Mononuclear cell (primary cell): ENCODE results near the gene HOXD12. TPM values are rescaled to one million over a fixed set of nuclear protein-coding genes. Genes with fewer than 3 reads are reported as not detected.

Experiments
- H3K27me3 ChIP-seq: 2 replicates; pipeline ENCODE4 v1.6.0; 2011; ENCODE audit warnings: low read length, control low read depth; ENCODE audit not compliant: insufficient read depth
- H3K4me1 ChIP-seq: 2 replicates; pipeline ENCODE4 v1.5.1; 2011; ENCODE audit warnings: mild to moderate bottlenecking, low read length, control low read depth; ENCODE audit not compliant: insufficient read depth
- H3K4me3 ChIP-seq: 2 replicates; pipeline ENCODE4 v1.5.1; 2011; ENCODE audit warnings: mild to moderate bottlenecking, low read length, moderate library complexity
- H3K9me3 ChIP-seq: 2 replicates; pipeline ENCODE4 v1.5.1; 2011; ENCODE audit warnings: low read depth, mild to moderate bottlenecking, control low read depth, low read length
- total RNA-seq: library from RNA; depleted of rRNA; stranded (reverse); fragments of >200 nt; gene quantifications from one replicate; pipeline ENCODE4 v1.2.3, GENCODE V29; 2012

The HOXD12 gene
- total RNA-seq, 1 donor = not detected

DNA sequence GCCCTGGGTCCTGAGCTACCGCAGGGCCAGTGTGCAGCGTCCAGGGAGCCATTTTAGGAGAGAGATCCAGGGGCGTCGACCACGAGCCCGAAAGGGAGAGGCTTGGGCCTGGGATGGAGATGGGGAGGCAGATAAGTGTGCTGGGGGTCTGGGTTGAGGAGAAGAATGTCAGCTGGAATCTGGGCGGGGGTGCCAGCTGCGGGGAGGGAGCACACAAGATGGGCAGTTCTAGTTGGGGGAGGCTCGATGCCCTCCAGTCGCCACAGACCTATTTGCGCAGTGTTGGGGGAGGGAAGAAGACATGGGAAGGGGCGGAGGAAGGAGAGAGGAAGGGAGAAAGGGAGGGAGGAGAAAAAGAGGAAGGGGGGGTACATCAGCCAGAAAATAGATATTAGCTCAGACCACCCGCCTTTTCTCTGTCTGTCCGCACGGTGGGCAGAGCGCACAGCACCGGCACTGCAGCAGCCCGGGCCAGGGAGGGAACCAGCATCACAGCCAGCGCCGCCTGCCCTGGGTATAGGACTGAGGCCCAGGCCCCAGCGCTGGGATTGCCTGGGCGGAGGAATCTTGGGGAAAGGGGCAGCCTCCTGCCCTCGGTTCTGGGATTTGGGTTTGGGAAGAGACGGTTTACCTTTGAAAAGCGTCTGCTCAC, 5.6 kb downstream of the HOXD12 start:
- Histone ChIP-seq H3K4me3 (no peak overlapping the region), H3K4me1 (peaks cover 6% of the 10 kb centered on the region), H3K27me3 (peaks cover 88% of the 10 kb centered on the region), H3K9me3 (no peaks in the 10 kb centered on the region)

DNA sequence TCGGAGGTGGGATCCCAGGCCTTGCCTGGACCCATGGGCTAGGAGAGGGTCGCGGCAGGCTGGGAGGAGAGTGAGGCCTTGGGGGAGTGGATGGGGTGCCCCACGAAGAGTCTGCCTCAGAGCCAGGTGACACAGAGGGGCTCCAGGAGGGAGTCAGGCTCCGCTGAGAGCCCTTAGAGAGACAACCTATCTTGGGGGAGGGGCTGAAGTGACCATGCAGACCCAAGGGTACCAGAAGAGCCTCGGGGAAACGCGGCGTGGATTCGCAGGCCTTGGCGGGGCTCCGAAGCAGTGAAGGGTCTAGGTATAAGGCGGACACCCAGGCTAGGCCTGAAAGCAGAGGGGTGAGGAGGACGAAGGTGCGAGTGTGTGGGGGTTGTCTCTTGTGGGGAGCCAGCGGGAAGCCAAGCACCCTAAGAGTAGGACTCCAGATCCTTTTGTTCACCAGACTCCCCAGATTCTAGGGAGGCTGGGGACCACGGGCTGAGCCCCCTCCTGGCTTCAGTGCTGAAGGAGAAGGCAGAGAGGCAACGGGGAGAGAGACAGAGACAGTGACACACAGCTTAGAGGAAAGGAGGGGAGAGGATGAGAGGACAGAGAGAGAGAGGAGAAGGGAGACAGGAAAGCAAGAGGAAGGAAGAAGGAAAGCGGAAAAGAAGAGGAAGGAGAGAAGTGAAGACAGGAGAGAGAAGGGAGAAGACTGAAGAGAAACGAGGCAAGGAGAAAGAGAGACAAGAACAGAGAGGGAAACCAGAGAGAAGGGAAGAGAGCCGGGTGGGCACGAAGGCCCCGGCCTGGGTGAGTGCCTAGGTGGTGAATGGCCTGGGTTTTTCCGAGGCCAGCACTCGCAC, 6.4 kb downstream of the HOXD12 start:
- Histone ChIP-seq H3K4me1 (peaks cover 6% of the 10 kb centered on the region), H3K27me3 (peaks cover 88% of the 10 kb centered on the region), H3K9me3 (no peaks in the 10 kb centered on the region), H3K4me3 (no peak overlapping the region)

DNA sequence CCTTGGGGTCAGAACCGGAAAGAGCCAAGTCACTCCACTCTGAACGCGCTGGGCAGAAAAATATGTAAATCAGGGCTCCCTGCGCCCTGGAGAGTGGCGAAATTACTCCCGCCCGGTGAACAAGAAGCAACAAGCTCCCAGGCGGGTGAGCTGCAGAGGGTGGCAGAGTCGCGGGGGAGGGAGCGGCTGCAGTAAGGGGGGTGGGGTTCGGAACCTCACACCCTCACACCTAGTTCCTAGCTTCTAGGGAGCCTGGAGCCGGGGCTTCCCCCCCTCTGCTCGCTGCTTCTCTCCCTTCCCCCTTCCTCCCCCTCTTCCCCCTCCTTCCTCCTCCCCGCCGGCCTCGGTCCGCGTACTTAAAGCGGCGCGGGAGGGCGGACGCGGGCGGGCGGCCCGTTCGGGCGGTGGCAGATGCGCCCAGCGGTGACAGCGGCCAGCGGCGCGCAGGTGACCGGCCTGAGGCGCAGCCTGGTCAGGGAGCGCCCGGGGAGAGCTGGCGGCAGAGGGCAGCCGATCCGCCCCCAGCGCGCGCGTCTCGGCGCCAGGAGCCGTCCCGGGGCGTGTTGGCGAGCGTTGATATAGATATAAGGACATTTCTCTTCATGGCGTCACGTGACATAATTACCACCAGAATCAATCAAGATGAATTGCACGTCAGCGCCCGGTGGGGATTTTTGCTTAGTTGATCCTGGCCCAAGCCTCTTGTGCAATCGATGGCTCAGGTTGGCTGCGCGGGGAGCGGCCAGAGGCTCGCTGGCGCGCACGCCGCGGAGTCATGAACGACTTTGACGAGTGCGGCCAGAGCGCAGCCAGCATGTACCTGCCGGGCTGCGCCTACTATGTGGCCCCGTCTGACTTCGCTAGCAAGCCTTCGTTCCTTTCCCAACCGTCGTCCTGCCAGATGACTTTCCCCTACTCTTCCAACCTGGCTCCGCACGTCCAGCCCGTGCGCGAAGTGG, 7.3 kb downstream of the HOXD12 start, which contains the start of gene HOXD11:
TSS of gene HOXD11 (plus strand) at position 700 of the 959 bp plus-strand sequence. CDS start at position 776, 76 bp downstream.
- Histone ChIP-seq H3K27me3 (peaks cover 88% of the 10 kb centered on the region), H3K4me1 (peaks cover 6% of the 10 kb centered on the region), H3K4me3 (no peak within 1 kb of the TSS), H3K9me3 (no peaks in the 10 kb centered on the region)

DNA sequence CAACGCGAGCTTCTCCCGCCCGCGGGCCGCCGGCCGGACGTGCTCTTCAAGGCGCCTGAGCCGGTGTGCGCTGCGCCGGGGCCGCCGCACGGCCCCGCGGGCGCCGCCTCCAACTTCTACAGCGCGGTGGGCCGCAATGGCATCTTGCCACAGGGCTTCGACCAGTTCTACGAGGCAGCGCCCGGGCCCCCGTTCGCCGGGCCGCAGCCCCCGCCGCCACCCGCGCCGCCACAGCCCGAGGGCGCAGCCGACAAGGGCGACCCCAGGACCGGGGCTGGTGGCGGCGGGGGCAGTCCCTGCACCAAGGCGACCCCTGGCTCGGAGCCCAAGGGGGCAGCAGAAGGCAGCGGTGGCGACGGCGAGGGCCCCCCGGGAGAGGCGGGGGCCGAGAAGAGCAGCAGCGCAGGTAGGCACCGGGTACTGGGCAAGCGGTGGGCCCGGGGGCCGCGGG, 8.2 kb downstream of the HOXD12 start:
- Histone ChIP-seq H3K4me3 (no peak overlapping the region), H3K9me3 (no peaks in the 10 kb centered on the region), H3K4me1 (peaks cover 6% of the 10 kb centered on the region), H3K27me3 (peaks cover 88% of the 10 kb centered on the region)

DNA sequence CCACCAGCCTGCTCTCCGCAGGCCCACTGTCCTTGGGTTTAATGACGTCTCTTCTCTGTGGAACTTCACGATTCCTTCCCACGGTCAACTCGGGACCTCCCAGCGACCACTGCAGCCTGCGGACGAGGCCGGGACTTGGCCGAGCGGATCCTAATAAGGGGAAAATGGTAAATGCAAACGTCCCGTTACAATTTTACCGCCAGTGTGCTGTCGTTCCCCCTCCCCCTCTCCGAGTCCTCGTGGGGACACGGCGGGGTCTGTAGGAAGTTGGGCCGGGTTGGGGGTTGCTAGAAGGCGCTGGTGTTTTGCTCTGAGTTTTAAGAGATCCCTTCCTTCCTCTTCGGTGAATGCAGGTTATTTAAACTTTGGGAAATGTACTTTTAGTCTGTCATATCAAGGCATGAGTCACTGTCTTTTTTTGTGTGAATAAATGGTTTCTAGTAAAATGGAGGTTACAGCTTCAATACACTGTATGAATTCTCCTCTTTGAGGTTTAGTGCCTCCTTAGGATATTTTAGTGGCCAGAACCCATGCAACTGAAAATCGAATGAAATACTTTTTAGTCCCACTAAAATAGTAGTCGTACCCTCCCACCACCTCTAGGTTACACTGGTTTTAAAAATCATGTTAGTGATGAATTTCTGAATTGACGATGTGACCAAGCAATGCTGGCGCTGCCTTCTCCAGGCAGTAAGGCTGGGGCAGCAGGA, 9.8 kb downstream of the HOXD12 start:
- peaks cover 88% of the 10 kb centered on the region for H3K27me3 ChIP-seq
- H3K4me1 ChIP-seq = peaks cover 6% of the 10 kb centered on the region
- no peak overlapping the region for H3K4me3 ChIP-seq
- H3K9me3 ChIP-seq = no peaks in the 10 kb centered on the region

DNA sequence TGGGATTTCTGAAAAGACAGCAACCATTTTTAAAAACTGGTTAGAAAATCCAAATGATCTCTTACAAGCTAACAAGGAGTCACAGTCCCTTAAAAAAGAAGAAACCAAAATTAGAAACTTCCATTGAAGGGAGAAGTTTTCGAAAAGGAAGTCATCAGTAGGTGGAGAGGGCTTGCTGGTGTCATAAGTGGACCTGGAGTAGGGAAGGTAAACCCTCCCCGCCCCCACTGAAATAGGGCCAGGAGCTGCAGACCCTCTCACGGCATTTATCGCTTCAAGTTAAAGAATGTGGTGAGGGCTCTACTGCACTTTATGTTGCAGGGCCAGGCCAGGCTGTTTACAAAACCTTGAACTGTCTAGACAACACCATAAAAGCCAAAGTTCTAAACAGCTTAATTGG, 10.4 kb downstream of the HOXD12 start:
- peaks cover 88% of the 10 kb centered on the region for H3K27me3 ChIP-seq
- peaks cover 6% of the 10 kb centered on the region for H3K4me1 ChIP-seq
- H3K4me3 ChIP-seq = no peak overlapping the region
- H3K9me3 ChIP-seq = no peaks in the 10 kb centered on the region

DNA sequence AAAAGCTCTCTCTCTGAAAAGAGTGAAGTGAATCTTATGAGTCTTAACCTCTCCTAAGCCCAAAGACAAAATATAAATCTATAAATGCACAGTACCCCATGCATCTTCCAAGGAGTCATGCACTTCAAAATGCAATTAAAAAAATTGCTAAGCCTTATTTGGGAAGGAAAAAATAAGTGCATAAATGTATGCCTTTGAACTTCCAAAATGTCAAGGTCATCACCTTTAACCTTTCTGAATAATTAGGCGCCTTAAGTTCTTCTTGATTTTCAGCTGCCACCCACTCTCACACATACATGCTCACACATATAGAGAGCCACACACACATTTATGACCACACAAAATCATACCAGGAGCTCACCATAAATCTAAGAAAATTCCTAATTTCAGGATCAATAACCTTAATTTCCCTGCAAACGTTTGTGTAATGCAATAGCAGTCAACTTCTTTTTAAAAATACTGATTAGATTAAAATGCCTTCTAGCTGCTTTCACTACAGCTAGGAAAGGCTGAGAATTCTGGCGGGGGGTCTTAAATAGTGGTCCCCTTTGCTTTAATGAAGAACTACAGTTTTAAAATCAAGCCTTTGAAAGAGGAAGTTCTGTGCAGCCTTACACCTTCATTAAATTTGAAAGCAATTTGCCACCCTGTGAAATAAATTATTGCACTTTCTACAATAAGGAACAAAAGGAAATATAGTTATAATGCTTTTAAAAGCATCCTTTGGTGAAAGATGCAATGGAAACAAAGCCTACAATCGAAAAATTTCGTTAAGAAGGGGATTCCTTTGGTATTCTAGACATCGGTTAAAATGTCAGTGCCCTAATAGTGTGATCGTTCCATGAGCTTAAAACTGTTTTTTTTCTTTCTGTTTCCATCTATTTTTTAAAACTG, 11.1 kb downstream of the HOXD12 start:
- no peaks in the 10 kb centered on the region for H3K9me3 ChIP-seq

DNA sequence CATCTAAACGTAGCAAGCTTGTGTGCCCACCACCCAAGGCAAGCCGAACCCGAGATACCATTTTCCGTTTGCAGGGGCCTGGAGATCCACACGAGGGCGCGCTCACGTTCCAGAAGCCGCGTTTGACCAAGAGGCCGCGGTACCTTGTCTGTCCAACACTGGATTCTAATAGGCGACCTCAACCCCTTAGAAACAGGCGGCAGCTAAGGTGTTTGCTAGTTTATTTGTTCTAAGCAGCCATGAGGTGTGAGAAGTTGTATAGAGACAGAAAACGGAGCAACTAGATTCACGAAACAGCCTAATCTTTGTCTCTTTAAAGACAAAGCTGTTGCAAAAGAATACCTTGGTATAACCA, 11.7 kb downstream of the HOXD12 start:
- H3K4me3 ChIP-seq = no peak overlapping the region

More for the DNA sequence above, 11.1 kb downstream of the HOXD12 start:
- H3K4me1 ChIP-seq = peaks cover 6% of the 10 kb centered on the region
- H3K27me3 ChIP-seq = peaks cover 88% of the 10 kb centered on the region
- H3K4me3 ChIP-seq = no peak overlapping the region

DNA sequence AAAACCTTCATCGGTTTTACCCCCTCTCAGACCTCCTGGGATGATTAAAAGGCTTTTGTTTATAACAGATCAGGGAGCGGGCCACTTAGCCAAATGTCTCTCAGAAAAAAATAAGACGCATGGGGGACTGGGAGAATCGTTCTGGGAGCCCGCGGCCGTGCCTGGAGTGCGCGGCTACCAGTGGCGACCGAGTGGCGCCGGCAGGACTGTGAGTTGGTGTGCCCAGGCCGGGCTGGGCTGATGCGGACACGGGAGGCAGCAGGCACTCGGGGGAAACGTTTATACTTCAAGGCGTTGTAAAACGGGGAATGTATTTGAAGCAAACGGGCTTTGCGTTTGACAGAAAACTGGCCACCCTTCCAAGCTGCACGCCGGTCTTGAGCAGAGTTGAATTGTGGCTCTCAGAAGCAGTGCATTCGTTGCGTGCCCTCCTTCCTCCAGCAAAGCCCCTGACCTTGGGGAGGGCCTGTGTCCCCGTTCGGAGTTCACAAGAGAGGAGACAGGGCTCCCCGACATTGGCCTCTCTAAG, 12.3 kb downstream of the HOXD12 start:
- Histone ChIP-seq H3K4me1 (peaks cover 4% of the 10 kb centered on the region), H3K4me3 (no peak overlapping the region), H3K27me3 (peaks cover 91% of the 10 kb centered on the region), H3K9me3 (no peaks in the 10 kb centered on the region)

More for the DNA sequence above, 11.7 kb downstream of the HOXD12 start:
- Histone ChIP-seq H3K4me1 (peaks cover 6% of the 10 kb centered on the region), H3K27me3 (peaks cover 88% of the 10 kb centered on the region), H3K9me3 (no peaks in the 10 kb centered on the region)

DNA sequence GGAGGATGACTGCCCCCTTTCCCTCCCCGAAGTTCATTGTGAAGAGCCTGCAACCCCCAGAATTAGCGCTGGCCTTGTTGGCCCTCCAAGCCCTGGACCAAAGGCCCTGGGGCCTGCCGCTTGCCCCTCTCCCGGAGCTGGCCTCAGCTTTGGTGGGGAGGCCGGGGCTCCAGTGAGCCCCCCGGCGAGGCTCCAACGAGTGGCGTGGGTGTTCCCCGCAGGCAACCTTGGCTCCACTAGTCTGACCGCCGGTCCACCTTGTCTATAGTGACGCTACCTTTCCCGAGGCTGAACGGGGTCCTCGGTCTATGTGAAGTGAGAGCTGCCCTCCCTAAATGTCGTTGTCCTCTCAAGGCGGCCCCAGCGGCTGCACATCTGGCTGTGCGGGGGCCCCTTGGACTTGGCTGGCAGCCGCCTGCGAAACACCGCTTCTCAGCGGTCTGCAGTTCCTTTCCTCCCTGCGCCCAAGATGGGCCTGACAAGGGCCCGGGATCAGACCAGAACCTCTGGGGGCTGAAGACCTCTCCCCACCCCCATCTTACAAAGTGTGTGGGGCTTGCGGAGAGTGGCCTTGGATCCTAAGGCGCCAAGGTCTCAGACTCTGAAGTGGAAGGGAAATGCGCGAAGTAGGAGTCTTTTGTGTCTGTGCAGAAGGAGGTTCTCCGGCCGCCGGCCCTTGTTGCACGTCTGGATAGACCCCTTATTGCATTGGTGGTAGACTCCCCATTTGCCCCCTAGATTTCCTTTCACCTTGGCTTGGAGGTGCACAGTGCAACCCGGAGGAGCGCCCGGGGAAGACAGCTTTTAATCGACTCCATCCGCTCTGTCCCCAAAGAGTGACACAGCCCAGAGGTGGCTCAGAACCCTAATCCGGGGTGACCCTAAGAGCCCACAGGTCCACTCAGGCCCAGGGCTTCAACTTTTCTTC, 13.0 kb downstream of the HOXD12 start:
- Histone ChIP-seq H3K9me3 (no peaks in the 10 kb centered on the region), H3K27me3 (peaks cover 94% of the 10 kb centered on the region), H3K4me3 (no peak overlapping the region), H3K4me1 (no peaks in the 10 kb centered on the region)

DNA sequence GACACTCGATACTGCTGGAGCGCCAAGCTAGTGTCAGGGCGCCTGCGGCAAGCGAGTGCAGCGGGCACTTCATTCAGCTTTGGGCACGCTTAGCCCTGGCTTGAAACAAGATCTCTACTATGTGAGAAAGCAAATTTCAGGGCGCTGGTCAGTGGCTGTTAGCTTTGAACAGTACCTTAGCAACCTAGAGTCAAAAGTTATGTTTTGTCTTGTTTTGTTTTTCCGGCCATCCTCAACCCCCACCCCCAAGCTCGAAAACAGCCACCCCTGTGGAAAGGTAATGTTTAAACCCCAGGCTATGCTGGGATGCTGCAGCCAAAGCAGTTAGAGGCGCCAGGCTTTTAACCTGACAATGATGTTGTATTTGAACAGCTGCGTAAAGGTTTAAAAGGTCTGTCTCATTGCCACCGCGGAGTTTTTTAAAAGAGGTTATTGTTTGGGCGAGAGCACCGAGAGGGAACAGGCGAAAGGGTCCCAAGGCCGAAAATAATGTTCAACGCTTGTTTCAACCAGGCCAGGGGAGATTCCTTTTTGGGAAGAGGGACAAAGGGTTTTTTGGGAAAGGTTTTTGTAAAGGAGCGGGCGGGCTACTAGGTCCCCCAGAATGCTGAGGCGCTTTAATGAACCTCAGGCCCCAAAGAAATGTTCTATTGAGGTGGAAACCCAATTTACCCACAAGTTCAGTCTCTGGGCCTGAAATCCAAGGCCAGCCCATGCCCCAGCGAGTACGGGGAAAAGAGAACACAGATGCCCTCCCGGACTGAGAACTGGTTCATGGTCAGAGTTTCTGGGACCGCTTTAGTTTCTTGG, 14.7 kb downstream of the HOXD12 start:
- Histone ChIP-seq H3K4me1 (no peaks in the 10 kb centered on the region), H3K27me3 (peaks cover 99% of the 10 kb centered on the region), H3K4me3 (no peak overlapping the region), H3K9me3 (no peaks in the 10 kb centered on the region)
